ENCODE data around the gene ZNF821. TPM values are rescaled to one million over a fixed set of nuclear protein-coding genes. Genes with fewer than 3 reads are reported as not detected.
A peak's percentile ranks its signal among the peaks of the same experiment; 100 is the strongest.
"Not testable (repeated sequence)": the region's sequence is repeated elsewhere in the genome, so short reads cannot be mapped to it uniquely, and the experiment has no call there.

The ZNF821 gene
- total and polyA plus RNA-seq, 8 donors: 3.0 to 12.6 (median 4.0) TPM

DNA sequence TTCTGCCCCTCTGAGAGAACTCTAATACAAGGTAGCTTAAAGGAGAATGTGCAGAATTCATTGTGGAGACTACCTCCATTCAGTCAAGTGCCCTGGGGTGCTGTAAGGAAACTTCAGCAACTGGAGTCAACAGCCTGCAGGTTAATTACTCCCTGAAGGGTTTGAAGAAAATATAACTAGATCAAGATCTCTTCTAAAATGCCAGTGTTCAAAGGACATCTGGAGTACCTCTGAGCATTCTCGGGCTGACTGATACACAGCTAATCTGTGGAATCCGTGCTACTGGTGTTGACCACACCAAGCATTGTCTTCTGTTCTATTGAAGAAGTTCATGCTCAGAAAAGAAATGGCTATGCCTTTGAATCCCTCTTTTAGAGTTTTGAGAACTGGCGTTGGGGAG lies 49.7 kb downstream of the ZNF821 start:
- intact Hi-C loops (cut with DNase I): no loop called here
- Histone ChIP-seq H3K9me3 (no peaks in the 10 kb centered on the region), H3K27me3 (no peaks in the 10 kb centered on the region), H3K4me3 (no peak overlapping the region), H3K36me3 (no peaks in the 10 kb centered on the region), H3K4me1 (no peaks in the 10 kb centered on the region), H3K27ac (no peak overlapping the region)
- 55 to 60% methylated on average over 3 of the region's 3 CpGs for WGBS, 2 donors
- ATAC-seq (no peak), DNase-seq (no peak), FAIRE-seq (no peak)
- TF ChIP-seq, protein P1, sequence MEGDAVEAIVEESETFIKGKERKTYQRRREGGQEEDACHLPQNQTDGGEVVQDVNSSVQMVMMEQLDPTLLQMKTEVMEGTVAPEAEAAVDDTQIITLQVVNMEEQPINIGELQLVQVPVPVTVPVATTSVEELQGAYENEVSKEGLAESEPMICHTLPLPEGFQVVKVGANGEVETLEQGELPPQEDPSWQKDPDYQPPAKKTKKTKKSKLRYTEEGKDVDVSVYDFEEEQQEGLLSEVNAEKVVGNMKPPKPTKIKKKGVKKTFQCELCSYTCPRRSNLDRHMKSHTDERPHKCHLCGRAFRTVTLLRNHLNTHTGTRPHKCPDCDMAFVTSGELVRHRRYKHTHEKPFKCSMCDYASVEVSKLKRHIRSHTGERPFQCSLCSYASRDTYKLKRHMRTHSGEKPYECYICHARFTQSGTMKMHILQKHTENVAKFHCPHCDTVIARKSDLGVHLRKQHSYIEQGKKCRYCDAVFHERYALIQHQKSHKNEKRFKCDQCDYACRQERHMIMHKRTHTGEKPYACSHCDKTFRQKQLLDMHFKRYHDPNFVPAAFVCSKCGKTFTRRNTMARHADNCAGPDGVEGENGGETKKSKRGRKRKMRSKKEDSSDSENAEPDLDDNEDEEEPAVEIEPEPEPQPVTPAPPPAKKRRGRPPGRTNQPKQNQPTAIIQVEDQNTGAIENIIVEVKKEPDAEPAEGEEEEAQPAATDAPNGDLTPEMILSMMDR (IDR thresholded peaks at IDR 0.05): no peak

DNA sequence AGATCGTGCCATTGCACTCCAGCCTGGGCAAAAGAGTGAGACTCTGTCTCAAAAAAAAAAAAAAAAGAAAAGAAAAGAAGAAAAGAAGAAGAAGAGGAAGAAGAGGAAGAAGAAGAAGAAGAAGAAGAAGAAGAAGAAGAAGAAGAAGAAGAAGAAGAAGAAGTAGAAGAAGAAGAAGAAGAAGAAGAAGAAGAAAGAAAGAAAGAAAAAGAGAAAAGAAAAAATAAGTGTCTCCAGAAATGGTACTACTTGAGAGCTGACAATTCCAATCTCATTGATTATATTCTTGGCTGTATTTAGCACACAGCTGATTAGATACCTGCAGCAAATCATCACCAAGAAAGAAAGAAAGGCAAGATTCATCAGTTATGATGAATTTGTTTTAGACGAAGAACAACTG lies 51.9 kb downstream of the ZNF821 start:
- DNase-seq; H3K36me3 ChIP-seq; FAIRE-seq; ATAC-seq; H3K4me1 ChIP-seq; H3K27me3 ChIP-seq; H3K4me3 ChIP-seq; intact Hi-C loops (cut with DNase I); H3K9me3 ChIP-seq; H3K27ac ChIP-seq: not testable (repeated sequence)
- WGBS, 2 donors: 89 to 92% methylated on average over 2 of the region's 2 CpGs

DNA sequence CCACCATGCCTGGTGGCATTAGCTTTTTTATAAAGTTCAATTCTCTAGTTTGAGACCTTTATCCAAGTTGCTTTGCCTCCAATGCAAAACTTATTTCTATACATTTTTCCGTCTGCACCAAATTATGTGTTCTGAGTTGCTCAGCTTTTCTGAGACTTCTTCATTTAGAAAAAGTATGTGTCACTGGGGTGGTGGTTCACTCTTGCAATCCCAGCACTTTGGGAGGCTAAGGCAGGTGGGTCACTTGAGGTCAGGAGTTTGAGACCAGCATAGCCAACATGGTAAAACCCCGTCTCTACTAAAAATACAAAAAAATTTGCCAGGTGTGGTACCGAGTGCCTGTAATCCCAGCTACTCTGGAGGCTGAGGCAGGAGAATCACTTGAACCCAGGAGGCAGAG lies 52.3 kb downstream of the ZNF821 start:
- H3K27ac ChIP-seq; ATAC-seq; H3K9me3 ChIP-seq; H3K27me3 ChIP-seq; FAIRE-seq; H3K4me3 ChIP-seq; H3K4me1 ChIP-seq; H3K36me3 ChIP-seq; intact Hi-C loops (cut with DNase I); DNase-seq: not testable (repeated sequence)
- 74 to 85% methylated on average over 3 of the region's 3 CpGs for WGBS, 2 donors

DNA sequence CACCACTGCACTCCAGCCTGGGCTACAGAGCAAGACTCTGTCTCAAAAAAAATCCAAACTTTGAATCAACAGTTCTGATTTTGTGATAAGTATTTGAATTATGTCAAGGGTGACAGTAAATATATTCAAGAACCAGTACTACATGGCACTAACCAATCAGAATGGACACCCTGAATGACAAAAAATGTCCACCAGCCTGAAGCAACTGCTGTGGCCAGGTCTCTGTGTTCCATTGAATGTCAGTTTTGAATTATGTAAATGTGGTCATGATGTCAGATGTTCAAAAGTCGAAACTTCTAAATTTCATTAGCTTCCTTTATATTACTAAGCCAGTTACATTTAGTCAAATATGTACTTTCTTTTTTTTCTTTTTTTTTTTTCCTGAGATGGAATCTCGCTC lies 53.6 kb downstream of the ZNF821 start:
- FAIRE-seq (no peak), DNase-seq (no peak), ATAC-seq (no peak)
- Histone ChIP-seq H3K4me1 (no peaks in the 10 kb centered on the region), H3K4me3 (no peak overlapping the region), H3K27ac (no peak overlapping the region), H3K36me3 (no peaks in the 10 kb centered on the region), H3K9me3 (no peaks in the 10 kb centered on the region), H3K27me3 (no peaks in the 10 kb centered on the region)
- WGBS, 2 donors: 81 to 86% methylated on average over 2 of the region's 2 CpGs
- intact Hi-C loops (cut with DNase I): no loop called here
- TF ChIP-seq, protein P1 (IDR thresholded peaks at IDR 0.05): no peak

DNA sequence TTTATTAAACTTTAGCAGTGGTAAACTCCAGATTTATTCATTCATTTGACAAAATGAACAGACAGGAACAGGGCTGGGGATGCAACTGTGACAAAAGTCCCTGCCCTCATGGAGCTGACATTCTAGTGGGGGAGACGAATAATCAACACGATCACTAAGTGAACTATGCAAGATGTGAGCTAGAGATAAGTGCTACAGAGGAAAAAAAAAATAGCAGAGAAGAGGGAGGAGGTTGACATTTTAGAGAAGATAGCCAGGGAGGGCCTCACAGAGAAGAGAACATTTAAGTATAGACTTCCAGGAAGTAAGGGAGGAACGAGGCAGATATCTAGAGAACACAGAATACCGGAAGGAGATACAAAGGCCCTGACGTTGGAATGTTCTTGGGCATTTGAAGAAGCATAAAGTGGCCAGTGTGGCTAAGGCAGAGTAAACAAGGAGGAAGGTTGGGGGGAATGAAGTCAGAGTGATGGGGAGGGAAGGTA lies 57.4 kb downstream of the ZNF821 start:
- Histone ChIP-seq H3K36me3 (no peaks in the 10 kb centered on the region), H3K9me3 (no peaks in the 10 kb centered on the region), H3K27me3 (no peaks in the 10 kb centered on the region), H3K4me3 (no peak overlapping the region), H3K27ac (no peak overlapping the region), H3K4me1 (no peaks in the 10 kb centered on the region)
- WGBS, 2 donors: 70 to 82% methylated on average over 5 of the region's 5 CpGs
- DNase-seq (no peak), FAIRE-seq (no peak), ATAC-seq (no peak)
- TF ChIP-seq, protein P1 (IDR thresholded peaks at IDR 0.05): no peak
- intact Hi-C loops (cut with DNase I): no loop called here

DNA sequence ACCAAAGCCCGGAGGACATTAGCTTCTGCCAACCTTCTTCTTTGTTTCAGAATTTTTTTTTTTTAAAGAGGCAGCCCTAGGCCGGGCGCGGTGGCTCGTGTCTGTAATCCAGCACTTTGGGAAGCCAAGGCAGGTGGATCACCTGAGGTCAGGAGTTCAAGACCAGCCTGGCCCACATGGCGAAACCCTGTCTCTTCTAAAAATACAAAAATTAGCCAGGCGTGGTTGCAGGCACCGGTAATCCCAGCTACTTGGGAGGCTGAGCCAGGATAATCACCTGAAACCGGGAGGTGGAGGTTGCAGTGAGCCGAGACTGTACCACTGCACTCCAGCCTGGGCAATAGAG lies 66.9 kb downstream of the ZNF821 start:
- ATAC-seq; intact Hi-C loops (cut with DNase I); H3K4me3 ChIP-seq; H3K27me3 ChIP-seq; H3K9me3 ChIP-seq; H3K4me1 ChIP-seq; FAIRE-seq; H3K36me3 ChIP-seq; DNase-seq: not testable (repeated sequence)
- WGBS, 2 donors: 84% methylated on average over 10 of the region's 10 CpGs
- peak overlapping the region in 1 of 4 donors; percentile 5 for H3K27ac ChIP-seq
